Measurements from ENCODE around the gene PLA2G2D. TPM values are rescaled to one million over a fixed set of nuclear protein-coding genes. Genes with fewer than 3 reads are reported as not detected.

PLA2G2D gene
- total RNA-seq, 1 experiment from 2014 or later = not detected

DNA sequence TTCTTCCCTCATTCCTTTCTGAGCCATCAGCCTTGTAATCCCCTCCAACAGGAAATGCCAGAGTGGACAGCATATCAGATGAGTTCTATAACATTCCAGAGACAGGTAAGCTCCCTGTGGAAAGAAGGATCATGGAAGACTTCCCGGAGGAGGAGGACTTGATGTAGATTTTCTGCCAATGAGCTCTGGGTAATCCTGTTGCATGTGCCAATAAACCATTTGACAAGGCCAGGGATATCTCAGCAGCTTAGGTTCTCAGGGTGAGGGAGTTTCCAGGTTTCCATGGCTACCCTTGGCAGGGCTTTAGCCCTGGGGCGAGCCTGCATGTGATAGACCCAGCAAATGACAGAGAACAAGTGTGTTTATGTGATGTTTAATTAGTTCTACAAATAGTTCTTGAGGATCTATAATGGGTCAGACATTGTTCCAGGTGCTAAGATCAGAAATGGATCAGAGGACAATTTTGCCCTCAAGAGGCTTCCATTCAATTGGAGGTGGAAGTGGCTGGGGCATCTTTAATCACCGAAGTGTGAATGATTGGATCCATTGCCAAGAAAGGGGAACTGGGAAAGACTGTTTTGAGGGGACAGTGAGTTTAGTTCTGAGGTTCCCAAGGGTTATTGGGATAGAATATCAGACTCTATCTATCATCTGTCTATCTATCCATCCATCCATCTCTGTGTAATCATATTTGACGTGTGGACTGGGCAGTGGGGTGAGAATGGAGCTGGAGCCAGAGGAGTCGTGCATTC lies 42.5 kb downstream of the PLA2G2D start:
- no peak for DNase-seq
- no peaks in the 10 kb centered on the region for H3K36me3 ChIP-seq (replicated peaks; ENCODE audit: control insufficient read depth, insufficient read depth, low read length)
- H3K4me3 ChIP-seq (ENCODE audit: insufficient read depth, low read depth, low read length) = no peak overlapping the region
- H3K27me3 ChIP-seq (ENCODE audit: control insufficient read depth, insufficient read depth, low read length) = no peaks in the 10 kb centered on the region

DNA sequence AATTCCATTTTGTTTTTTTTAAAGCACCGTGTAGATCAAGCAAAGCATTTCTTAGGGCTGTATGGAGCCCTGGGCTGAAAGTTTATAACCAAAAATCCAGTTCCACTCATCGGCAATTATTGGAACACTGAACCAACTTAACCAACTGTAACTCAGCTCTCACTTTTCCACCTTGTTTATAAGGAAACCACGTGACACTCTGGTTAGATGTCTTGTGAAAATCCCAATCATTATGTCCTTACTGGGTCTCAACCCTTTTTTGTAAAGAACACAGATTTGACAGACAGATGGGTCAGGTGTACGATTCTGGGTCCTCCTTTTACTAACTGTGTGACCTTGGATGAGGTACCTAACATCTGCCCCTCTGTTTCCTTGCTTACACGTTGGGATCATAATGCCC lies 43.1 kb downstream of the PLA2G2D start:
- Histone ChIP-seq H3K36me3 (replicated peaks; ENCODE audit: control insufficient read depth, insufficient read depth, low read length) (no peaks in the 10 kb centered on the region), H3K27me3 (ENCODE audit: control insufficient read depth, insufficient read depth, low read length) (peaks cover 2% of the 10 kb centered on the region; the same call in 1 of the 2 replicates), H3K4me3 (ENCODE audit: insufficient read depth, low read depth, low read length) (no peak overlapping the region)
- DNase-seq = no peak

DNA sequence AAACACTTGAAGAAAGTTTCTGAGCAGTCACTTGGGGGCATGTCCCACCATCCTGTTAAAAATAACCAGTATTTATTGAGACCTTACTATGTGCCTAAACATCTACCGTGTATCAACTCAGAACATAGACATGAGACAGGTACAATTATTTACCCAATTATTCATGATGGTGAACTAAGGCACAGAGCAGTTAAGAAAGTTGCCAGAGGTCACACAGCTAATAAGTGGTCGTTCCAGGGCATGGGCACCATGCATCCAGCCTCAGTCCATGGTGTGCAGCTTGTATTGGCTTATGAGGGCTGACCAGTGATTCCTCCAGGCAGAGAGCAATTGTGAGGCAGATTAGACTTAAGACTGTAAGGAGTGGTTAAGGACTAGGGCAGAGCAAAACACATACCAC lies 44.0 kb downstream of the PLA2G2D start:
- no peak for DNase-seq
- Histone ChIP-seq H3K4me3 (ENCODE audit: insufficient read depth, low read depth, low read length) (no peak overlapping the region), H3K27me3 (ENCODE audit: control insufficient read depth, insufficient read depth, low read length) (peaks cover 2% of the 10 kb centered on the region; the same call in 1 of the 2 replicates), H3K36me3 (replicated peaks; ENCODE audit: control insufficient read depth, insufficient read depth, low read length) (no peaks in the 10 kb centered on the region)

DNA sequence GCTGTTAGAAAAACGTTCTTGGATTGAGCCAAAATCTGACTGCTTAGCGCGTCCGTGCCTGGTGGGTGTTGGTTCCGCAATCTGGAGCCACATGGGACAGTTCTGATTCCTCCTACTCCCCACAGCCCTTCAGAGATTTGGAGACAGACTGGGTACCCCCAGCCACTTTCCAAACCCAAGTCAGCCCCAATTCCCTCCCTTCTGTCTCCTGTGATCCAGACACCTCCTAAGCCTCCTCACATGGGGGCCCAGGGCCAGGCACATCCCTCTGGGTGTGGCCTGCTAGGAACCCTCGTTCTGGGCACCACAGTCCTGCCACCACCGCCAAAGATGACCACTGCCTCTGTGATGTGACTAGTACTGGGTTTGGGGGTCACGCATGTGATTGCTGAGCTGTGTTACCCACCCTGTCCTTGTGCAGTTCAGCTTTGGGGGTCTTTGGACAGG lies 44.6 kb downstream of the PLA2G2D start:
- H3K27me3 ChIP-seq (ENCODE audit: control insufficient read depth, insufficient read depth, low read length) = peaks cover 2% of the 10 kb centered on the region; the same call in 1 of the 2 replicates
- no peak for DNase-seq
- H3K36me3 ChIP-seq (replicated peaks; ENCODE audit: control insufficient read depth, insufficient read depth, low read length) = no peaks in the 10 kb centered on the region
- H3K4me3 ChIP-seq (ENCODE audit: insufficient read depth, low read depth, low read length) = no peak overlapping the region

DNA sequence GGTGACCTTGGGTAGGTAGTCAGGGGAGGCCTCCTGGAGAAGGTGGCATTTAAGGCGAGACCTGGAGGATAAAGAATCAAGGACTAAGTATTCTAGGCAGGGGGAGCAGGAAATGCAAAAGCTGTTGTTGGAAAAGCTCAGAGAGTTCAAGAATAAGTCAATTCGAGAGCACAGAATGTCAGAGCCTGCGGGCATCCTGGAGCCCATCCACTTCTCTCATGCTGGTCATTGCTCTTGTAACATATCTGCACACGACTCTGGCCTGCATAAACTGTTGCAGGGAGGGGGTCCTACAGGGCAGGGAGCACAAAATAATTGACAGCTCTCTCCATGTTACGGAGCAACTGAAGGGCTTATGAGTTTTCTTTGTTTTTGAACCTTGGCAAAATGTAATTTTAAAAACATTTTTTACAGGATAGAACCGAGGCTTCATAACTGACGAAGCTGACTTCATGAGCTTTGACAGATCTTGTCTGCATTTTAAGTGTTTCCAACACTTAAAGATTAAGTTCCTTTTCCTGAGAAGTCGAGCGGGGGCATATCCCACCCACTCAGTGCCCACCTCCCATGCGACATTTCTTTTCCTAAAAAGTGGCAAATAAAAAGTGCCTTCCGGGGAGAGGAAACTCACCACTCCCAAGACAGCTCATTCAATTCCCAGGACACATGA lies 45.1 kb downstream of the PLA2G2D start:
- no peaks in the 10 kb centered on the region for H3K36me3 ChIP-seq (replicated peaks; ENCODE audit: control insufficient read depth, insufficient read depth, low read length)
- DNase-seq = no peak
- H3K4me3 ChIP-seq (ENCODE audit: insufficient read depth, low read depth, low read length) = no peak overlapping the region
- H3K27me3 ChIP-seq (ENCODE audit: control insufficient read depth, insufficient read depth, low read length) = peaks cover 2% of the 10 kb centered on the region; the same call in 1 of the 2 replicates

DNA sequence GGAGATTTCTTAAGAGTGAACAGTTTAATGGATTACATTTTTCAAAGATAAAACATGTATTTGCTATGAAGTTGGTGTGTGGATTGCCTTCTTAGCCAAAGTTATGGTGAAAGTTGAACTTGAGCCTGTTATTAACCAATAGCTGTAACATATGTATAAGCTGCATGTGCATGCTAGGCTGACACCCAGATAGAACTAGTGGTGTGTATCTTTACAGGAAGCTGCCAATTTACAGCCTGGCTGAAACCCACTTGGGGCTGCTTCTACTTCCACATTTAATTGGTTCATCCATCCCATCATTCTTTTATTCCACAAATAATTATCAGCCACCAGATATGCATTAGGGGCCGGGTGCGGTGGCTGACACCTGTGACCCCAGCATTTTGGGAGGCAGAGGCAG lies 46.1 kb downstream of the PLA2G2D start:
- H3K36me3 ChIP-seq (replicated peaks; ENCODE audit: control insufficient read depth, insufficient read depth, low read length) = no peaks in the 10 kb centered on the region
- no peak overlapping the region for H3K4me3 ChIP-seq (ENCODE audit: insufficient read depth, low read depth, low read length)
- no peak for DNase-seq
- H3K27me3 ChIP-seq (ENCODE audit: control insufficient read depth, insufficient read depth, low read length) = peaks cover 2% of the 10 kb centered on the region; the same call in 1 of the 2 replicates

DNA sequence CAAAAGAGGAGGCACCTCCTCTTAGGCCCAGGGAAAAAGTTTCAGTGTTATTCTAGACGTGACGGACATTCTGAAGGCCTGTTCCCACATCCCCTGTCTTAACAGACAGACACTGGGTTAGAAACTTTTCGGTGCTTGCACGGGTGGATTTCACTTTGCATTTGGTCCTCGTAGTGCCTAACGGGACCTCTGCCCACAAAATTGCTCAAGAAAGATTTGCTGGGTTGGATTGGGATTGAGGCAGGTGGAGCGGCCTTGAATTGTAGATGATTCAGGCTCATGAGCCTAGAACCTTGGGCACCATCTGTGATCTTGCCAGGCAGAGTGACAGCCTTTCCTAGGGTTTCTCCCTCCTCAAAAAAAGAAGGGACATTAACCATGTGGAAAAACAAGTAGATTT lies 46.6 kb downstream of the PLA2G2D start:
- Histone ChIP-seq H3K36me3 (replicated peaks; ENCODE audit: control insufficient read depth, insufficient read depth, low read length) (no peaks in the 10 kb centered on the region), H3K27me3 (ENCODE audit: control insufficient read depth, insufficient read depth, low read length) (peaks cover 2% of the 10 kb centered on the region; the same call in 1 of the 2 replicates), H3K4me3 (ENCODE audit: insufficient read depth, low read depth, low read length) (no peak overlapping the region)
- DNase-seq = no peak

DNA sequence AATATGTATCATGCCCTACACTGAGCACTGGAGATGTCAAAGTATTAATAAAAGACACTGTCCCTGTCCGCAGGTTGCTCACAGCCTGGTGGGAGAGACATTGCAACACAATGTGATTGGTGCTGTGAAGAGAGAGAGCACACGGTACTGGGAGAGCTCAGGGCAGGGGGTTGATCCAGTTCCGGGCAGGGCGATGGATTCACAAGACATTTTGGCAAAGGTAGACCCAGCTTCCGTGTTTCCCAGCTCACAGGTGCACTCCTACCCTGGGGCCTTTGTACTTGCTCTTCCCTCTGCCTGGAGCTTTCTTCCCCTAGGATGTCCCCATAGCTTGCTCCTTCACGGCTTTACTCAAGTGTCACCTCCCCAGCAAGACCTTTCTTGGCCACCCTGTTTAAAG lies 47.9 kb downstream of the PLA2G2D start:
- no peak for DNase-seq
- Histone ChIP-seq H3K27me3 (ENCODE audit: control insufficient read depth, insufficient read depth, low read length) (peaks cover 2% of the 10 kb centered on the region; the same call in 1 of the 2 replicates), H3K4me3 (ENCODE audit: insufficient read depth, low read depth, low read length) (no peak overlapping the region), H3K36me3 (replicated peaks; ENCODE audit: control insufficient read depth, insufficient read depth, low read length) (no peaks in the 10 kb centered on the region)

DNA sequence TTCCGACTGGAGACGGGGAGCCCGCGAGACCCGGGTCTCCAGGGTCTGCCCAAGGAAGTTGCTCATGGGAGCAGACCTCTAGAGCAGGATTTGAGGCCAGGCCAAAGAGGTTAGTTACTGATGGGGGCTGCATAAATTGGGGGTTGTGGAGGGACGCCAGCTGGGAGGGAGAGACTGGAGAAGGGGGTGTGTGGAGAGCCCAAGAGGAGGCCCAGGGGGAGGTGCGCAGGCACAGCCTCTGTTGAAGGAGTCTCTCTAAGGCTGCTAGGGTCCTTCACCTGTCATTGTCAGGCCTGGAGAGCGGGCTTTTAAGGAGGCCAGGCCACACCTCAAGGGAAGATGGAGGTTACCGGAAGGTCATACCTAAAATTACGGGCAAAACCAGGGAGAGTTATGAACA lies 49.0 kb downstream of the PLA2G2D start:
- DNase-seq = no peak

DNA sequence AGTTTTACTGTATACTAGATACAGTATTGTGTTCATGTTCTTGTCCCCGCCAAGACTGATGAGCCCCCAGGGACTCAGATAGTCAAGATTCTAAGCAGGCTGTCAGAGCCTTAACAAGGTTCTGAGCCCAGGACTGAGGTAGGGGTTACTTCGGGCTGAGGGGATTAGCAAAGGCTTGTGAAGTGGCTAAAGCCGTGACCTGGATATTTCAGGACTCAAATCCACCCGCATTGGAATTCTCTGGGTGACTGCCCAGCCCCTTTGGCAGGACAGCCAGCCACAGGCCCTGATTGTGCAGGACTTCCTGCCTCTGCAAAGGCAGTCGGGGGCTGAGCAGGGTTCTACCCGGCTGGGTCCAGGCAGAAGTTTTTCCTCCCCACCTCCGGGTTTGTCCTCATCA lies 49.5 kb downstream of the PLA2G2D start, which contains the start of gene PLA2G5:
Gene PLA2G5, plus strand, starts transcription at position 321 of the 400 bp plus-strand sequence. CDS start 14,637 bp downstream, outside the sequence.
- no peaks in the 10 kb centered on the region for H3K36me3 ChIP-seq (replicated peaks; ENCODE audit: control insufficient read depth, insufficient read depth, low read length)
- no peak within 1 kb of the TSS for H3K4me3 ChIP-seq (ENCODE audit: insufficient read depth, low read depth, low read length)
- no peak for DNase-seq
- H3K27me3 ChIP-seq (ENCODE audit: control insufficient read depth, insufficient read depth, low read length) = peaks cover 2% of the 10 kb centered on the region; the same call in 1 of the 2 replicates

More for the DNA sequence above, 49.0 kb downstream of the PLA2G2D start:
- H3K27me3 ChIP-seq (ENCODE audit: control insufficient read depth, insufficient read depth, low read length) = peaks cover 2% of the 10 kb centered on the region; the same call in 1 of the 2 replicates
- H3K4me3 ChIP-seq (ENCODE audit: insufficient read depth, low read depth, low read length) = no peak overlapping the region
- no peaks in the 10 kb centered on the region for H3K36me3 ChIP-seq (replicated peaks; ENCODE audit: control insufficient read depth, insufficient read depth, low read length)

DNA sequence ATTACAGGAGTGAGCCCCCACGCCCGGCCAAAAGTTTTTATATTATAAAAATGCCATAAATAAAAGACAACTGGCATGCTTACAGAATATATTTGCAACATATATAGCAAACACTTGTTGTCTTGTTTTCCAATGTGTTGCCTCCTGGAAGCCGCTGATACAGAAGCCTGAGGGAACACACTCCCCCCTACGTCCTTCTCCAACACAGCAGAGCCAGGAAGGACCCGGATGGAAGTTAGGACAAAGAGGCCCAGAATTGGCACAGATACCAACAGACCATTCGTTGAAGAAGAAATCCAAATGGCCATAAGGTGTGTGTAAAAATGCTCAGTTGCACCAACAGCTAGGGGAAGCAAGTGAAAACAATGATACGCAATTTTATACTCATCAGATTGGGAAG lies 50.6 kb downstream of the PLA2G2D start:
- no peak overlapping the region for H3K4me3 ChIP-seq (ENCODE audit: insufficient read depth, low read depth, low read length)
- no peak for DNase-seq
- peaks cover 2% of the 10 kb centered on the region; the same call in 1 of the 2 replicates for H3K27me3 ChIP-seq (ENCODE audit: control insufficient read depth, insufficient read depth, low read length)
- no peaks in the 10 kb centered on the region for H3K36me3 ChIP-seq (replicated peaks; ENCODE audit: control insufficient read depth, insufficient read depth, low read length)

DNA sequence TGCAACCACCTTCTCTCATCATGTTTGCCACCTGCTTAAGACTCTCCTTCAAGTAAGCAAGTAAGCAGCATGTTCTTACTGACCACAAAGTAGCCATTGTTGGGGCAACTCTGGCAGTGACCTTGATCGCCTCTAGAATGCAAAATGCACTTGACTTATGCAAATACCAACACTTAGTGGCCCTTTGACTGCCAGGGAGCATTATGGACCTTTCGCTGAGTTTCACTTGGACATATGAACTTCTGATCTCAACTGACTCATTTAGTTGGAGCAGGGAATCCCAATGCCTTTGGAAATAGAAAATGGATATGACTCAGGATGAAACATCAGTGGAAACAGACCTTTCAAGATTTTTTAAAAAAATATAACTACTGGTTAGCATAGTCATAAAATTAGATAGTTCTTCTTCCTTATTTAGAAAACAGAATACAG lies 55.5 kb downstream of the PLA2G2D start:
- no peak for DNase-seq
- Histone ChIP-seq H3K27me3 (ENCODE audit: control insufficient read depth, insufficient read depth, low read length) (no peaks in the 10 kb centered on the region), H3K4me3 (ENCODE audit: insufficient read depth, low read depth, low read length) (no peak overlapping the region), H3K36me3 (replicated peaks; ENCODE audit: control insufficient read depth, insufficient read depth, low read length) (no peaks in the 10 kb centered on the region)

All from H7 (cell line).